Measurements from ENCODE around the gene TBATA.

The TBATA gene, protein sequence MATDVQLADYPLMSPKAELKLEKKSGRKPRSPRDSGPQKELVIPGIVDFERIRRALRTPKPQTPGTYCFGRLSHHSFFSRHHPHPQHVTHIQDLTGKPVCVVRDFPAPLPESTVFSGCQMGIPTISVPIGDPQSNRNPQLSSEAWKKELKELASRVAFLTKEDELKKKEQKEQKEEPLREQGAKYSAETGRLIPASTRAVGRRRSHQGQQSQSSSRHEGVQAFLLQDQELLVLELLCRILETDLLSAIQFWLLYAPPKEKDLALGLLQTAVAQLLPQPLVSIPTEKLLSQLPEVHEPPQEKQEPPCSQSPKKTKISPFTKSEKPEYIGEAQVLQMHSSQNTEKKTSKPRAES

DNA sequence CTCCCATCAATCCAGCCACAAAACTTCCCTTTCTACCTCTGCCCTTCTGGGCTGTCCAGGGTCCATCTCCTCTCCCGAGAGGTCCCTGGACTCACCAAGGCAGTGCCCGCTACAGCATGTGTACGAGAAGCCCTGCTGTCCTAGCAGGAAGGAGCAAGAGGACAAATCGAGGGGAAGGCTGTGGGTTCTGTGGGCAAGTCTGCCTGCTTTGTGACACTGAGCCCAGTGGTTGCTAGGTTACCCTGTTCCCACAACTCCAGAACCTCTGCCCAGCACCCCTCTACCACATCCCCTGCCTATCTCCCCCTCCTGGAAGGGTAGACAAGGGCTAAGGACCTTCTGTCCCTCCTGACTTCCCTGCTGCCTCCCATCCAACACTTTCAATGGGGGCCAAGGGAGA, at the start of gene TBATA:
TSS of gene TBATA (minus strand) at position 188 of the 400 bp plus-strand sequence. CDS start 1,998 bp downstream, outside the sequence.
- no peak for DNase-seq

DNA sequence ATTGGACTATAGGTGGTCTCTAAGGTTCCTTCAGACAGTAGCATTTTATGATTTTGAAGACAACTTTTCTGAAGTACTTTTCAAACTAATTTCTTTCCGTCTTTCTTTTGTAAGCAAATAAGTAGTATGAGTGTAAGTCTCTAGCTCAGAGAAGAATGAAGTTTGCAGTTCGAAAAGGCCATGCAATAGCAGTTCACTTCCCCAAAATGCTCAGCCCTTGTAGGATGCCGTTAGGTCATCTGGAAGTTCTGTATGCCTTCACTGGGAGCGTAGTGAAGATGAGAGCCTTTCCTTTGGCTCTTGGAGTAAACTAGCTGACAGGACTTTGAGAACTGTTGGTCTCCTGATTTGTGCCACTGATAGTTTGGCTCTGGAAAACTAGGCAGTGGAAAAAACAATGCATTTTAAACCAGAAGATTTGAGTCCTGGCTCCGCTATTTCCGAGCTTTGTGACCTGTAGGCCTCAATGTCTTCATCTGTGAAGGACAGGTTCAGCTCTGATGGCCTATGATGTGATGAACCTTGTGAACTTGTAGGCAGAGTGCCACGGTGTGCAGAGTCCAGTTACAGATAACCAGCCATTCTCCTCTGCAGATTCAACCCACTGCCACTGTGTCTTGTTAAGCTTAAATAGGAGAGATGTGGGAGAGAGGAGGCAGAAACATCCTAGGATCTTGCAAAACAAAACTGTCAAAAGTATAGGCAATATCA, 49.4 kb upstream of the TBATA start:
- no peak for DNase-seq

DNA sequence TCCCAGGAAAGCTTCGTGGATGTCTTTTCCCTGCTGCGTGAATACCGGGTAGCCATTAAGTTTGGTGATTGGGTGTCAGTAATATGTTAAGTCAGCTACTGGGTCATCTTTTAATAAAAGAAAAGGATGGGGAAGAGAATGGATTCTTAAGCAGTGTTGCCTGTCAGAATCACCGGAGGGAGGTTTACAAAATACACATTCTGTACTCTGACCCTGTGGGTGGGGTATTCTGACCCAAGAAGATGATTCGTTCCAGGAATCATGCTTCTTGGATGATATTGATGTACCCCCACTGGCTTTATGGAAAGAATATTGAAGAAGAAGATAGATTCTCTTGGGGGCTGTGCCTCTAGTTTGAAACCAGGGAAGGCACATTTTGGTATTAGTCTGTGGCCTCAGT, 48.8 kb upstream of the TBATA start:
- DNase-seq: no peak

DNA sequence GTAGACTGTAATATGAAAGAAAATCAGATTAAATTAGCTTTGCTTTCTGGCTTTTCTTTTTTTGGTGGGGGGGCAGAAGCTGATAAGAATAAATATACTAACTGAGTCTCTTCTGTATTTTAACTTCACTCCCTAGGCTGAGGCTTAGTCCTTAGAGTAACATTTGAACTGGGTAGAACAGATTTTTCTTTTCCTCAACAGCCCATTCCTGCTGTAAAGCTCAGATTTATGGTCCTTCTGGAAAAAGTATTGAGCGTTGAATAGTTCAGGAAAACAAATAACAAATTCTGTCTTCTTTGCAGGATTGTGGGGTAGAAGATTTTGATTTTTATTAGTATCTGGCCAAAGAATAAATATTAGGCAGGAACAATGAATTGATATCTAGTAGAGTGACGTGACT, 48.4 kb upstream of the TBATA start:
- DNase-seq: no peak

DNA sequence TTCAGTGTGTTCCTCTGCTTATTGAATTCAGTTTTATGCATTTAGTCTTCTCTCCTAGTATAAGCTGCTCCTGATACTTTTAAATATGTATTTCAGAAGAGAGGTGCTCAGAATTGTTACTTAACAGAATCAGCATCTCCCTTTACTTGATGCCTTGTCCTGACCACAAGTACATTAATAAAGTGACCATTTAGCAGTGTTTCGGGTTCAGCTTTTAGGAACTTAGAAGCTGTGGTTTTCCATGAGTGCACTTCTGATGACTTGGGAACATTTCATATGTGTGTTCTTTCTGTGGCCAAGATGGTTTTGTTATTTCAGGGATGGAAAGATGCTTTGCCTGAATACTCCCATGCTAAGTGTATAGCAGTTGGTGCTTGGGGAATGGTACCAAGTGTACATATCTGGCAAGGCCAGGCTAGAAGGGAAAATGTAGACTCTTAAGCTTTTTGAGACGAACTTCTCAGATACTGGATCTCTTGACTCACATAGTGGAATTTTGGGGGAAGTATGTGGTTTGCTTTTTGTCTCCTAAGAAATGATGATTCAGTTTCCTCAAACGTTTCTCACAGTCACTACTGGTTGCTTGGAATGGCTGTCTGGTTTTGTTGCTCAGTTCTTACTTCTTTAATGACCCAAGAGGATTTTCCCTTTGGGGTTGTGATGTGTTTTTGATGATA, 47.8 kb upstream of the TBATA start:
- no peak for DNase-seq

DNA sequence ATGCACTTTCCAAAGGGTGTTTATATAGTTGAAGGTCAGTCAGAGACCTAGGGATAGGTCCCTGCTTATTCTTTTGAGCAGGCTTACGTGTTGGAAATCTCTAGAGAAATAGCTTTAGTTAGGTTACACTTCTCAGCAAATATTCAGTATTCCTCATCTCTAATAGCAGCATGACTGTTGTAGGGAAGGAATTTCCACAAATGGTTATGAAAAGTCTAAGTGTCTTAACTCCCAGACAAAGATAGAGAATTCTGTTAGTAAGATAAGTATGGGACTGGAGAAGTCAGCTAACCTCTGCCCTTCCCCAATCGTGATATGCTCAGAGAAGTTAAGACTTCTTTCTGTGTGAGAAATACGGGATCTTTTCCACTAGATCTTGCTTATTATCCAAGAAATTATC, 47.0 kb upstream of the TBATA start:
- DNase-seq: no peak

DNA sequence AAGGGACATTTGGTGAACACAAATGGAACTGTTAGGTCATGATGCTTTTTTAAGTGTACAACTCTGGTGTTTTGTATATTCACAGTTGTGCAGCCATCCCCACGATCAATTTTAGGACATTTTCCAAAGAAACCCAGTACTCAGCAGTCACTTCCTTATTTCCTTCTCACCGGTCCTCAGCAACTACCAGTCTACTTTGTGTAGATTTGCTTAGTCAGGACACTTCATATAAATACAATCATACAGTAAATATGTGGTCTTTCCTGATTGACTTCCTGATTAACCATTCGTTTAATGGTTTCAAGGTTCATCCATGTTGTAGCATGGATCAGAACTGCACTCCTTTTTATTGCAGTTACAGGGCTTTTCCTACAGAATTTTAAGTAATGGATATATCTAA, 45.0 kb upstream of the TBATA start:
- DNase-seq: no peak

DNA sequence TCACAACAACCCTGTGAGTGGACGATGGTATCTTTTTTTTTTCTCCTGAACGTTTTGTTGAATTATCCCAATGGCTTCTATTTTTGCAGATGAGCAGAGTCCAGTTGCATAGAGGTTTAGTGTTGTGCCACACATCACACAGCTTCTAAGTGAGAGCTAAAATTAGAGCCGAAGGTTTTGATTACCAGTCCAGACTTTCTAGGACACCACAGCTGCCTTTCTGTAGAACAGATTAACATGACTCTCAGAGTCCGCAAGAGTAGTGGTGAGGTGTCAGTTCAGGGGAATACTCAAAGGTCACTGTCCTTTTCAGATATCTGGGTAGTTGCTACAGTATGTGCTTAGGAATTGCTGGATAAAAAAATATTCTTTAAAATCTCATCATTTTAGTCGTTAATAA, 44.4 kb upstream of the TBATA start:
- DNase-seq: no peak

DNA sequence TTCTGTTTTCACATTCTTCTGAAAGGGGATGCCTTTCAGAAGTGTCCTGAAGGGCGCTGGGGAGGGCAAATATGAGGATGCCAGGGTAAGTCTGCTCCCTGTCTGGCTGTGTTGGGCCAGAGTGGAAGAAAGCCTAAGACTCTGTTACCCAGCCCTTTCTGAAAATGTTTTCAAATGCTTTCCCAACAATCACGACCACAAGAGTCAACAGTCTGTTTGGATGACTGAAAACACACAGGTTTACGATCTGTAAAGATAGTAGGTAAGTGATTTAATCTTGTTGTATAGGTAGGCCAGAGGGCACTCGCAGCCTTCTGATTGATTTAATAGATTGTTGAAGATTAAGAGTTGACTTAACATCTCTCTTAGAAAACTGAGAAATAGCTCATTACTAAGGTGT, 43.7 kb upstream of the TBATA start:
- DNase-seq: no peak

DNA sequence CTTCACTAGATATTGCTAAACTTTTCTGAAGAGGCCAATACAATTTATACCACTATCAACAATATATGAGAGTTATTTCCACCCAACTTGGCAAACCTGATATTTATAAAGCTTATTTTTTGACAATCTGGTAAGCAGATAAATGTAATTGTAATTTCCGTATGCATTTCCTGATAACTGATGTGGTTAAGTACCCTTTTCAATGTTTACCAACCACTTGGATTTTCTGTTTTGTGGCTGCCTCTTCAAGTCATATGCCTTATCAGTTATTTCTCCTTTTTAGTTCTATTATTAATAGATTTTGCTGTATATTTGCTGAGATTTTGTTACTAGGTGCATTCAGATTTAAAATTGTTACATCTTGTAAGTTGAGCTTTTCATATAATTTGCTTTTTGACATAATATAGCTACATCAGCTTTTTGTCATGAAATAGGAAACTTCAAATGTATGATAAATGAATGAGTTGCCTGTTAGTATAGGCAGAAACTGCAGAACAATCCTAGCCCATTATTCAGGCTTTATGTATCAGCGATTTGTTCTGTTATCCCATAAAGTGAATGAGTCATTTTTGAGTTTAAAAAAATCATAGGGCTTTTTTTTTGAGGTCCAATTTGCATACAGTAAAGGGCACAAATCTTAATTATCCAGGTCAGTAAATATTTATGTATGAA, 42.0 kb upstream of the TBATA start:
- no peak for DNase-seq

DNA sequence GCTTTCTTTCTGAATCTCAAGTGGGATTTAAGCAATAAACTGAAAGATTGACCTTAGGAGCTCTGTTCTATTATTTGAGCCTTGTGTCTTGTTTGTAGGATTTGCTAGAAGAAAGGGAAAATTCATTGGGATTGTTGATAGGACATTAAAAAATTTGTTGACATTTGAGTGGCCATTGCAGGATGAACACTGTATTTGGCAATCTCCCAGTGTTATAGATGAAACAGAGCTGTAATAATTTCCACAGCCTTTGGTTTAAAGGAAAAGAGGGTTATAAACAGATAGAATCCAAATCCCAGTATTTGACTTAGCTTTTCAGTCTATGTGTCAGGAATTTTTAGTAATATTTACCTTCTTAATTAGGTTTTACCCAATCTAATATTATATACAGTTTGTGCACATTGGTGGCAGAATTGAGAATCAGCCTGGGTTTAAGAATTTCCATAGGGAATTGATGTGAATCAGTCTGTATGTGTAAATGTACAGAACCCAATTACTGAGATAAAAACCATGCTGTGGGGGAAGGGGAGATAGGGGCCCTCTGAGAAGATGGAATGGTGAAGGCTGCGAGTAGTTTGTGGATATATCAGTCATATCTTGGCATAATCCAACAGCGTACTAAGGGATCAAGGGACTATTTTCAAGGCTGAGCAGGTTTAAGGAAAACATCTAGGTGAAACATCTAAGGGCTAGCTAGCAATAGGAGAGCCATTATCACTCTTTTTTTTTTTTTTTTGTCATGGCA, 37.1 kb upstream of the TBATA start:
- no peak for DNase-seq

DNA sequence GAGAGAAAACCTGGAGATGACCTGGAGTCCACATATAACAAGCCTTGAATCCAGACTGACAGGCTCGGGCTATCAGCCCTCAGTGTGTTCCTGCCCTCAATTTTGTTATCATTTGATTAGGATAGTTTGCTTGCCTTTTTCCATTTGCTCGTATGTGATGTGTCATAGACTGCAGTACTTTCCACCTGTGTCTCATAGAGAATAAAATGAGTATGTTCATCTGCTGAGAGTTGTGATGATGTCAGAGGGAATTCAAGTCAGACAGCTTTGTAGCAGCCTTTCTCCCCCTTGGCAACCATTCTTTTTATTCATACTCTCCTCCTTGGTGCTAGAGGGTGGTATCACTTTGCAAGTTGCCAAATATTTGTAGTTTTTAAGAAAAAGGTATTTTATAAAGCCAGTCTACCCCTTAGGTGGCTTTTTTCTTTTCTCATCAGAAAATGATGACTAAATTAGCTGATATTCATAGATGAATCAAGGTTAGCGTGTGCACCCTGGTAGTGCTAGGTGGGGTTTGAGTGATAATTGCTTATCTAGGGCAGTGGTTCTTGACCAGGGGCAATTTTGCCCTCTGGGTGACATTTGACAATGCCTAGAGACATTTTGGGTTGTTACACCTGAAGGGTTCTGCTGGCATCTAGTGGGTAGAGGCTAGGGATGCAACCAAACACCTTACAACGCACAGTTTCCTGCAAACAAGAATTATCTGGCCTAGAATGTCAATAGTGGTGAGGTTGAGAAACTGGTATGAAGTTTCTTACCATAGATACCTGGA, 36.0 kb upstream of the TBATA start:
- no peak for DNase-seq

DNA sequence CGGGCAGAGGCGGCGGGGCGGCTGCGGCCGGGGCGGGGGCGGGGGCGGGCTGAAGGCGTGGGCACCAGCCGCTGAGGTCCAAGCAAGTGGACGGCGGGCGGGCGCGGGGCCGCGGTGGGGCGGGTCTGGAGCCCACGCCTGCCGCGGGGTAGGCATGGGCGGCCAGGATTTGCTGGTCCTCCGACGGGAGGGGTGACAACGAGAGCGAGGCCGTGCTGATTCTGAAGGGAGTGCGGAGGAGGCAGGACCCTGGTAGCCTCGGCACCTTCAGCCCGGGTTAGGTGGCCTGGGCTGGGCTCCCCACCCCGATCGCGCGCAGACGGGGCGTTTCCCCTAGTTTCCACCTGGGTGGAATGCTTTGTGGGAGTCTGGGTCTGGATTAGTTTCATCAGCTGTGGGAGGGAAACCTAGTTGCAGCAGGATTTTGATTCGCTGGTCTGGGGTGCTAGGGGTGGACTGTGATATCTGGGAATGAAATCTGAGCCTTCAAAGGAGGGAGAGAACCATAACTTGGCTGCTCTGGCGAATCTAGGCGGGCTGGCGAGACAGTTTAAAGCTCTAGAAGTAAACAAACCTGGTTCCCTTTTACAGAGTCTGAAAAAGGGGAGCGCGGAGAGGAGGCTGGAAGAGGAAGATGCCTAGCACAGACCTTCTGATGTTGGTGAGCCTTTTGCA, 31.2 kb upstream of the TBATA start:
- no peak for DNase-seq

DNA sequence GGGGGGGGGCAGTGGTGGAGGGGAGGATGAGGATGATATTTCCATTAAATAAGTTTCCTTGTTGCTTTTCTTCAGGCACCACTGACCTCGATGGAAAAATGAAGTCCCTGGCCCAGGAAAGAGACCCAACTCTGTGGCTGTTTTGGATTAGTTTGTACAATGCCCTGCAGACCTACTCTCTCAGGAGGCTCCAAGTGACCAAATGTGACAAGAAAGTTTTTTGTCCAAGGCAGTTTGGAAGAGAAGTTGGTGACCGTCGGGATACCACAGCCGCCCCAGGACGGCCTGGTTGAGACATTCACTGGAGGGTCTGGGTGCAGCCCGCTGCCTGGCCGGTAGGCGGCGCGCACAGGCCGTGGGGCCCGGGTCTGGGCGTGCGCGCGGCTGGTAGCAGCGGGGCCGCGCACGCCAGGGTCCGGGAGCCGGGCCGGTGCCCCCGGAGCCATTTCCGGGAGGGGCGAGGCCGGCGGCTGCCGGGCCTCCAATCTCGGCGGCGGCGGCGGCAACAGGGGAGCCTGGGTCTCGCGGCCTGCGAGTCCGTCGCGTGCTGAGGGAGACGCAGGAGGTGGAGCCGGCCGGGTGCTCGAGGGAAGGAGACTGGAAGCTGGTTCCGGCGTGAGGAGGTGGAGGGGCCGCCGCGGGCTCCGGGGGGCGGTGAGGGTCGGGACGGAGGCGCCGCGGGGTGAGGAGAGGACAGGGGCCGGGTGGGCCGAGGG, 30.5 kb upstream of the TBATA start, which contains the start of gene SGPL1:
TSS of gene SGPL1 (plus strand) at position 445 of the 716 bp plus-strand sequence. CDS start 906 bp downstream, outside the sequence.
- no peak for DNase-seq

DNA sequence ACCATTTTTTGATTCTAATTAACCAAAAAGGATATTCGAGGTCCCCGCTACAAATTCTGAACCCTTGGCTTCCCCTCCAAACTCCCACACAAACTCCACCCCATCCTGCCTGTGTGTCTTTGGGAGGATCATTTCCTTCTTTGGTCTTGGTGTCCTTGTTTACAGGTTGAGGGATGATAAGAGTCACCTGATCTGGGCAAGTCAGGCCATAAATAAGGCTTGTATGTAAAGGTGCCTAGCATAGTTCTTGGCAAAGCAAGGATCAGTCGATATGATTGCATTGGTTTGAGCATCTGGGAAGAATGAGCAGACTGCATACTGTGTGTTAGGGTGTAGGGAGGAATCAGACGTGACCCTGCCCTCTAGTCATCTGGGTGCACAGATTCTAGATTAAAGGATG, 28.9 kb upstream of the TBATA start:
- no peak for DNase-seq

DNA sequence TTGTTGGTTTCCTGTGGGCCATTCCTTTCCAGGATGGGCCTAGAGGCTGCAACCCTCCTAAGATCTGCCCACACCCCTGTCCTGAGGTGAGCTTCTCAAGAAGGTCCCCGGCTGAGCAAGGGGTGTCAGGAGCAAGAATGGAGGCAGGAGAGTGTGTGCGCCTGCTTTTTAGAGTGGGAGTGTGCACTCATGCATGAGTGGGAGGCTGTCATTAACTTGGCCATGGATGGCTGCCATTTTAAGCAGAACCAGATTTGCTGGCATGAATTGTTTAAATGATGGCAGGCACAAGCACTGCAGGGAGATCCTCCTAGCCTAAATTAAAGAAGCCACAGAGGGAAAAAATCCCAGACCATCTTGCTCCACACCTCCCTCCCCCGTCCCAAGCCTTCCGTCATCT, 27.6 kb upstream of the TBATA start:
- DNase-seq: peak in 1 of 2 experiments; percentile 12

DNA sequence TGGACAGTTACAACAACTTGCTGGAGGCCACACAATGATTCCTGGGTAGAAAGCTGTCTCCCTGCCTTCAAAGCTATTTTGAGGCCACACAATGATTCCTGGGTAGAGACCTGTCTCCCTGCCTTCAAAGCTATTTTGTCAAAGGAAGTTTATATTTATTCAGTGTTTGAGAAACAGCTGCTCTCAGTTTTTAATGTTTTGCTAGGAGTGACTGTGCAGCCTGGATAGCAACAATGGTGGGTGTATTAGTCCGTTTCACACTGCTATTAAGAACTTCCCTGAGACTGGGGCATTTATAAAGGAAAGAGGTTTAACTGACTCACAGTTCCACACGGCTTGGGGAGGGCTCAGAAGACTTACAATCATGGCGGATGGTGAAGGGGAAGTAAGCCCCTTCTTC, 26.7 kb upstream of the TBATA start:
- DNase-seq: no peak

DNA sequence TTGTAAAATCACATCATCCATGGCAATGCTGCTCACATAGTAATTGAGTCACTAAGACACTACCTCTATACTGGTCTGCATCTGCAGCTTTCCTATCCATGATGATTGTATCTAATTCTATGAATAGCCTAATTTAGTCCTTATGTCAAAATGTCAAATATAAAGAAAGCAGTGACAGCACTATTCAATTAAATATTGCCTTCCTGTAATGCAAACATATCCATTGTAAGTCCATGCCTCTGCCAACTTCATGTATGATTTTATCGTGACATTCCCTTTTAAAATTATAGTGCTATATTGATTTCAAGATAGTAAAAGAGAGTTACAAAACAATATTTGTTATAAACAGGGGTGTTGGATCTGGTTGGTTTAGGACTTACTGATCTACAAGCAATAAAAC, 25.8 kb upstream of the TBATA start:
- no peak for DNase-seq

DNA sequence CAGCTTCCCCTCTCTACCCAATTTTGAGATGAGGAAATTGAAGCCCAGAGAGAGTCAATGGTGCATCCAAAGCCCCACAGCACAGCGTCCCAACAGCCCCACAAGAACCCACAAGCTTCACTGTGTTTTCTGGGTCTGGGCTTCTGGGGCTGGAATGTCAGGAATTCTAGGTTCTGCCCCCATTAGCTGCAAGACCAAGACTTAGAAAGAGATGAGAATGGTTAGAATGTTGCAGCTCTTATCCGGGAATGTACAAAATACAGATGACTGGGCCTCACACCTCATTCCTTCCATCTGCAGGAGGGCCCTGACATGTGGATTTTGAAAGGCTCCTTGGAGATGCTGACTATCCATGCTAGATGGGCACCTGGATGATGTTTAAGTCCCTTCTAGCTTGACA, 24.5 kb upstream of the TBATA start:
- DNase-seq: no peak

DNA sequence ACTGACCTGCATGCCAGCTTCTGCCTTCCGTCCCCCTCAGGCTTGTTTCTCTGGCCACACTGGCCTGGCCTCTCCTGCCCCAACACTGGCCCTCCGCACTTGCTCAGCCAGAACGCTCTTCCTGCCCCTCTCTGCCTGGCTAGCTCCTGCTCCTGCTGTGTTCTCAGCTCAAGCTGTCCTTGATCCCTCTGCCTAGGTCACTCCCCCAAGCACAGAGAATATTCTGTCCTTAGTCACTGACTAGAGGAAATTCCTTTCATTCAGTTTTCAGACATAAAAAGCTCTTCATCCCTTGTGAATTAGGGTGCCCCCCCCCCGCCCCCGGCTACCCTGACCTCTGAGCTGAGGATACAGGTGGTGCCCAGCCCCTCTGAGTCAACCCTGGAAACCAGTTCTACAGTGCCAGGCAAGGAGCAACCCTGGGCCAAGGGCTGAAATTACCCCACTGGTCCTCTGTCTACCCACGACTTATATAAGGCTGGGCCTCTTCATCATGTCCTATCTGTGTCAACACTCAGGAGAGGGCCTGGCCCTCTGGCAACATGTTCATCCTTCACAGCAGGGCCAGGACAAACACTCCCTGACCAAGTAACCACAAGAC, 23.9 kb upstream of the TBATA start:
- DNase-seq: no peak
